Transverse colon (tissue), 4 donors: ENCODE data around the gene TMEM132D. TPM values are rescaled to one million over a fixed set of nuclear protein-coding genes. Genes with fewer than 3 reads are reported as not detected.
"Not testable (repeated sequence)": the region's sequence is repeated elsewhere in the genome, so short reads cannot be mapped to it uniquely, and the experiment has no call there.

ENCODE experiments used
- DNase-seq: peaks from one replicate; pipeline ENCODE4 v3.0.0-alpha.2; 2019
- H3K27ac ChIP-seq, 4 donors: fragments of 200-600 bp; sonication (generic); 2 replicates each; pipeline ENCODE4 v1.5.1; 2016 to 2018; ENCODE audit warnings: inconsistent platforms in 4 of 4
- H3K27me3 ChIP-seq: fragments of 200-600 bp; sonication (generic); 2 replicates; pipeline ENCODE4 v1.5.1; 2017; ENCODE audit warnings: inconsistent platforms
- H3K36me3 ChIP-seq, 4 donors: fragments of 200-600 bp; sonication (generic); 2 replicates each; pipeline ENCODE4 v1.5.1; 2017 to 2019; ENCODE audit warnings: inconsistent platforms in 4 of 4
- H3K4me1 ChIP-seq, 4 donors: fragments of 200-600 bp; sonication (generic); 2 replicates each; pipeline ENCODE4 v1.5.1; 2017 to 2020; ENCODE audit warnings: inconsistent platforms in 4 of 4
- H3K4me3 ChIP-seq, 4 donors: fragments of 200-600 bp; sonication (generic); 1 replicate in 1 of 4; 2 replicates in 3 of 4; pipeline versions ENCODE4 v1.5.1 to v1.6.1; 2017 to 2019; ENCODE audit warnings: inconsistent platforms in 4 of 4
- H3K9me3 ChIP-seq, 2 donors: fragments of 200-600 bp; sonication (generic); 2 replicates each; pipeline ENCODE4 v1.5.1; 2017 to 2019; ENCODE audit warnings: inconsistent platforms in 2 of 2
- CTCF ChIP-seq, 5 experiments: fragments of 200-600 bp in 3 of 5; fragments of 450-650 bp in 2 of 5; sonication (generic) in 3 of 5; IDR thresholded peaks; 1 replicate in 2 of 5; 2 replicates in 3 of 5; pipeline ENCODE4 v1.5.1; 2016 to 2017; ENCODE audit warnings: antibody characterized with exemption in 5 of 5, inconsistent platforms in 3 of 5, mild to moderate bottlenecking in 2 of 5, moderate library complexity in 1 of 5
- EP300 ChIP-seq: sonication (generic); formaldehyde crosslinking; IDR thresholded peaks from one replicate; pipeline ENCODE4 v1.6.1; 2017; ENCODE audit warnings: antibody characterized with exemption, low read depth
- POLR2A ChIP-seq: fragments of 450-650 bp; IDR thresholded peaks from one replicate; pipeline ENCODE4 v1.6.1; 2016; ENCODE audit warnings: antibody characterized with exemption, mild to moderate bottlenecking, moderate library complexity
- POLR2AphosphoS5 ChIP-seq, 3 donors: sonication (generic); formaldehyde crosslinking; IDR thresholded peaks; one replicate each; pipeline ENCODE4 v1.6.1; 2016; ENCODE audit warnings: antibody characterized with exemption in 3 of 3
- whole genome bisulfite sequencing, 2 donors: methylation state at CpG; one replicate each; pipeline ENCODE4 v1.1.5; 2018; ENCODE audit warnings: low coverage in 1 of 2; 5-methylcytosine and 5-hydroxymethylcytosine counted together
- in situ Hi-C, 4 donors: fragments of 200-750 bp; cut with MboI; loops; one replicate each; pipeline versions ENCODE4 v1.15.0 to v1.15.1; 2017; ENCODE audit warnings: low sequenced_read_pairs in 3 of 4, low pct_ligation_motif_present in 1 of 4, low pct_unique_long_range_greater_than_20kb in 1 of 4
- intact Hi-C: fragments of 100-400 bp; cut with DNase I; formaldehyde crosslinking; loops from one replicate; pipeline ENCODE4 v1.15.1; 2023; ENCODE audit warnings: low total_unique reads
- total RNA-seq, 4 donors: library from RNA; depleted of rRNA; stranded (reverse); fragments of >200 nt; gene quantifications; one replicate each; pipeline ENCODE4 v1.1.0, GENCODE V29; 2016

The TMEM132D gene
- total RNA-seq, 4 donors from 2014 or later, result 0.48 to 0.55 TPM; not detected in 2

- WGBS, 2 donors, result 54 to 65% methylated on average over 3 to 4 of the region's 4 CpGs
- in situ Hi-C loops (no loop called here), intact Hi-C loops (no loop called here)
Measured at GRCh38 chr12:129063600-129063999, 840.2 kb downstream of the TMEM132D start.

GRCh38 chr12:129053232-129053631, 850.6 kb downstream of the TMEM132D start:
- Histone ChIP-seq H3K4me1 (no peaks in the 10 kb centered on the region), H3K27ac (no peak overlapping the region), H3K4me3 (no peak overlapping the region), H3K36me3 (no peaks in the 10 kb centered on the region), H3K9me3 (no peaks in the 10 kb centered on the region), H3K27me3 (no peaks in the 10 kb centered on the region)
- WGBS, 2 donors, result 73% methylated on average over 11 of the region's 11 CpGs; no CpG with 5 or more reads in 1 of the 2 donors
- TF ChIP-seq EP300, result no peak
- intact Hi-C loops, result no loop called here
- in situ Hi-C loops, result no loop called here
- DNase-seq, result no peak

More at GRCh38 chr12:129063600-129063999, 840.2 kb downstream of the TMEM132D start:
- H3K27me3 ChIP-seq, result no peaks in the 10 kb centered on the region
- DNase-seq, result no peak
- H3K4me1 ChIP-seq, result no peaks in the 10 kb centered on the region
- peaks cover 0 to 7% of the 10 kb centered on the region in 2 donors for H3K9me3 ChIP-seq
- H3K36me3 ChIP-seq, result no peaks in the 10 kb centered on the region
- H3K4me3 ChIP-seq, result no peak overlapping the region
- H3K27ac ChIP-seq, result no peak overlapping the region
- TF ChIP-seq CTCF (IDR thresholded peaks at IDR 0.05), result no peak
- TF ChIP-seq EP300, result no peak
- TF ChIP-seq POLR2A, result no peak
- TF ChIP-seq POLR2AphosphoS5 (IDR thresholded peaks at IDR 0.05), result no peak

- TF ChIP-seq POLR2A (no peak), CTCF (IDR thresholded peaks at IDR 0.05) (no peak), POLR2AphosphoS5 (IDR thresholded peaks at IDR 0.05) (no peak), EP300 (no peak)
- Histone ChIP-seq H3K4me3 (no peak overlapping the region), H3K36me3 (no peaks in the 10 kb centered on the region), H3K27ac (no peak overlapping the region), H3K9me3 (no peaks in the 10 kb centered on the region), H3K4me1 (no peaks in the 10 kb centered on the region), H3K27me3 (no peaks in the 10 kb centered on the region)
- DNase-seq, result no peak
- intact Hi-C loops (no loop called here), in situ Hi-C loops (no loop called here)
Measured at GRCh38 chr12:129052373-129052772, 851.5 kb downstream of the TMEM132D start.

- Histone ChIP-seq H3K36me3 (no peaks in the 10 kb centered on the region), H3K4me3 (no peak overlapping the region), H3K27me3 (no peaks in the 10 kb centered on the region), H3K4me1 (no peaks in the 10 kb centered on the region), H3K27ac (no peak overlapping the region), H3K9me3 (no peaks in the 10 kb centered on the region)
- 4% methylated on average over 1 of the region's 1 CpG; no CpG with 5 or more reads in 1 of the 2 donors for WGBS, 2 donors
- TF ChIP-seq POLR2AphosphoS5 (IDR thresholded peaks at IDR 0.05), result no peak
- no peak for TF ChIP-seq EP300
- TF ChIP-seq CTCF (IDR thresholded peaks at IDR 0.05), result no peak
- TF ChIP-seq POLR2A, result no peak
- no peak for DNase-seq
- in situ Hi-C loops (no loop called here), intact Hi-C loops (no loop called here)
Measured at GRCh38 chr12:129049917-129050316, 853.9 kb downstream of the TMEM132D start.

GRCh38 chr12:129043334-129043733, 860.5 kb downstream of the TMEM132D start:
- DNase-seq, in situ Hi-C loops, H3K36me3 ChIP-seq, H3K4me3 ChIP-seq, H3K27me3 ChIP-seq, H3K27ac ChIP-seq, intact Hi-C loops, H3K9me3 ChIP-seq, H3K4me1 ChIP-seq: not testable (repeated sequence)
- WGBS, 2 donors, result 76 to 93% methylated on average over 5 to 11 of the region's 11 CpGs
